MCF 10A (cell line): ENCODE measurements around the gene ZNF615. TPM values are rescaled to one million over a fixed set of nuclear protein-coding genes. Genes with fewer than 3 reads are reported as not detected.
"Not testable (repeated sequence)": the region's sequence is repeated elsewhere in the genome, so short reads cannot be mapped to it uniquely, and the experiment has no call there.

ENCODE experiments used
- BruUV-seq: library from RNA; stranded (reverse); fragments of 400-500 nt; replicated peaks from 2 replicates; lab custom pipeline; 2021; lab: Mats Ljungman, UMichigan
- CTCF ChIA-PET: fragments of 300-600 bp; sonication (Branson Sonifier 250); formaldehyde crosslinking; extraction: SDS; loops from one replicate; lab custom pipeline; 2021; ENCODE audit warnings: antibody characterized with exemption, inconsistent platforms; lab: Yijun Ruan, JAX
- POLR2A ChIA-PET: fragments of 300-600, 350-650 bp; sonication (Branson Sonifier 250); formaldehyde crosslinking; extraction: SDS; loops from one replicate; lab custom pipeline; 2020; ENCODE audit warnings: antibody characterized with exemption, inconsistent platforms; lab: Yijun Ruan, JAX
- DNase-seq: peaks from one replicate; pipeline ENCODE4 v3.0.0-alpha.2; 2018; ENCODE audit not compliant: unreplicated experiment
- H3K27ac Mint-ChIP-seq: one replicate; pipeline ENCODE4 v1.8.0; 2022; ENCODE audit warnings: mild to moderate bottlenecking, low read depth, mixed read lengths; ENCODE audit not compliant: unreplicated experiment
- H3K27me3 Mint-ChIP-seq: one replicate; pipeline ENCODE4 v1.8.0; 2022; ENCODE audit warnings: mixed read lengths; ENCODE audit not compliant: insufficient read depth, unreplicated experiment
- H3K36me3 Mint-ChIP-seq: one replicate; pipeline ENCODE4 v1.8.0; 2022; ENCODE audit warnings: mild to moderate bottlenecking, moderate library complexity, mixed read lengths; ENCODE audit not compliant: insufficient read depth, unreplicated experiment
- H3K4me1 Mint-ChIP-seq: one replicate; pipeline ENCODE4 v1.8.0; 2022; ENCODE audit warnings: mixed read lengths; ENCODE audit not compliant: insufficient read depth, unreplicated experiment
- H3K4me3 Mint-ChIP-seq: one replicate; pipeline ENCODE4 v1.8.0; 2022; ENCODE audit warnings: mild to moderate bottlenecking, moderate library complexity, mixed read lengths; ENCODE audit not compliant: unreplicated experiment
- H3K9me3 Mint-ChIP-seq: one replicate; pipeline ENCODE4 v1.8.0; 2022; ENCODE audit warnings: mixed read lengths; ENCODE audit not compliant: unreplicated experiment
- intact Hi-C: fragments of 100-400 bp; cut with micrococcal nuclease; formaldehyde crosslinking; loops from 2 replicates; pipeline ENCODE4 v1.14.1; 2022
- total RNA-seq: library from RNA; stranded (reverse); gene quantifications from 2 replicates; pipeline ENCODE4 v1.2.3, GENCODE V29; 2022
- TF ChIP-seq, protein P1 (sequence below): fragments of 200-600 bp; IDR thresholded peaks from one replicate; pipeline ENCODE4 v1.8.0; 2022; ENCODE audit warnings: antibody characterized with exemption, mild to moderate bottlenecking; ENCODE audit not compliant: unreplicated experiment

ZNF615 gene
- total RNA-seq, 1 experiment from 2014 or later, result 7.3 TPM

DNA sequence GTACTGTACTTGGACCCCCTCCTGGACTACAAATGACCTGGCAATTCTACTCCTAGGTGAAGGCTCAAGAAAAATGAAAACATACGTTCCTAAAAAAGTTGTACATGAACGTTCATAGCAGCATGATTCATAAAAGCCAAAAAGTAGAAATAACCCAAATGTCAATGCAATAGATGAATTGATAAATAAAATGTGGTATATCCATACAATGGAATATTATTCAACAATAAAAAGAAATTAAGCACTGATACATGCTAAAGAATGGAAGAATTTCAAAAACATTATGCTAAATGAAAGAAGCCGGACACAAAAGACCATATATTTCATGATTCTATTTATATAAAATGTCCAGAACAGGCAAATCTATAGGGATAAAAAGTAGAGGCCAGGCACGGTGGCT, 31.2 kb upstream of the ZNF615 start:
- TF ChIP-seq, protein P1, sequence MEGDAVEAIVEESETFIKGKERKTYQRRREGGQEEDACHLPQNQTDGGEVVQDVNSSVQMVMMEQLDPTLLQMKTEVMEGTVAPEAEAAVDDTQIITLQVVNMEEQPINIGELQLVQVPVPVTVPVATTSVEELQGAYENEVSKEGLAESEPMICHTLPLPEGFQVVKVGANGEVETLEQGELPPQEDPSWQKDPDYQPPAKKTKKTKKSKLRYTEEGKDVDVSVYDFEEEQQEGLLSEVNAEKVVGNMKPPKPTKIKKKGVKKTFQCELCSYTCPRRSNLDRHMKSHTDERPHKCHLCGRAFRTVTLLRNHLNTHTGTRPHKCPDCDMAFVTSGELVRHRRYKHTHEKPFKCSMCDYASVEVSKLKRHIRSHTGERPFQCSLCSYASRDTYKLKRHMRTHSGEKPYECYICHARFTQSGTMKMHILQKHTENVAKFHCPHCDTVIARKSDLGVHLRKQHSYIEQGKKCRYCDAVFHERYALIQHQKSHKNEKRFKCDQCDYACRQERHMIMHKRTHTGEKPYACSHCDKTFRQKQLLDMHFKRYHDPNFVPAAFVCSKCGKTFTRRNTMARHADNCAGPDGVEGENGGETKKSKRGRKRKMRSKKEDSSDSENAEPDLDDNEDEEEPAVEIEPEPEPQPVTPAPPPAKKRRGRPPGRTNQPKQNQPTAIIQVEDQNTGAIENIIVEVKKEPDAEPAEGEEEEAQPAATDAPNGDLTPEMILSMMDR, result no peak
- ChIA-PET CTCF (interaction anchor here (0.6 kb wide), 1 partner anchor 123 kb away, joined by 3 read pairs; no protein-coding TSS in a partner anchor), POLR2A (no interaction called here)
- H3K9me3 Mint-ChIP-seq, result peaks cover 32% of the 10 kb centered on the region
- H3K27me3 Mint-ChIP-seq, result no peaks in the 10 kb centered on the region
- no TSS peak for BruUV-seq
- H3K27ac Mint-ChIP-seq, result no peak overlapping the region
- H3K4me1 Mint-ChIP-seq, result no peaks in the 10 kb centered on the region
- intact Hi-C loops, result no loop called here
- H3K4me3 Mint-ChIP-seq, result no peak overlapping the region
- peaks cover 88% of the 10 kb centered on the region for H3K36me3 Mint-ChIP-seq
- no peak for DNase-seq

DNA sequence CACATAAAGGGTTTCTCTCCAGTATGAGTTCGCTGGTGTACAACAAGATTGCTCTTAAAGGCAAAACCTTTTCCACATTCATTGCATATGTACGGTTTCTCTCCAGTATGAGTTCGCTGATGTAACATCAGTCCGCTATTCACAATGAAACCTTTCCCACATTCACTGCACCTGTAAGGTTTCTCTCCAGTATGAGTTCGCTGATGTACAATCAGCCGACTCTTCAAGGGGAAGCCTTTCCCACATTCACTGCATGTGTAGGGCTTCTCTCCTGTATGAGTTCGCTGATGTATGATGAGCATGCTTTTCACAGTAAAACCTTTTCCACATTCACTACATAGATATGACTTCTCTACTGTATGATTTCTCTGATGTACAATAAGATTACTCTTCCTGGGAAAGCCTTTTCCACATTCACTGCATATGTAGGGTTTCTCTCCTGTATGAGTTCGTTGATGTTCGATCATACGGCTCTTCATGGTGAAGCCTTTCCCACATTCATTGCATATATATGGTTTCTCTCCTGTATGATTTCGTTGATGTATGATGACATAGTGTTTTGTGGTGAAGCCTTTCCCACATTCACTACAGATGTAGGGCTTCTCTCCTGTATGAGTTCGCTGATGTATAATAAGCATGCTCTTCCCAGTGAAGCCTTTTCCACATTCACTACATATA, 26.2 kb upstream of the ZNF615 start:
- POLR2A ChIA-PET, result no interaction called here
- TF ChIP-seq, protein P1, result no peak
- Mint-ChIP-seq H3K4me1 (no peaks in the 10 kb centered on the region), H3K27me3 (no peaks in the 10 kb centered on the region), H3K9me3 (peaks cover 27% of the 10 kb centered on the region), H3K36me3 (peaks cover 68% of the 10 kb centered on the region), H3K4me3 (no peak overlapping the region), H3K27ac (no peak overlapping the region)
- CTCF ChIA-PET, result interaction anchor here (0.7 kb wide), 1 partner anchor 1759 kb away, joined by 3 read pairs; no protein-coding TSS in a partner anchor
- BruUV-seq, result no TSS peak
- intact Hi-C loops, result no loop called here
- DNase-seq, result peak; percentile 5

DNA sequence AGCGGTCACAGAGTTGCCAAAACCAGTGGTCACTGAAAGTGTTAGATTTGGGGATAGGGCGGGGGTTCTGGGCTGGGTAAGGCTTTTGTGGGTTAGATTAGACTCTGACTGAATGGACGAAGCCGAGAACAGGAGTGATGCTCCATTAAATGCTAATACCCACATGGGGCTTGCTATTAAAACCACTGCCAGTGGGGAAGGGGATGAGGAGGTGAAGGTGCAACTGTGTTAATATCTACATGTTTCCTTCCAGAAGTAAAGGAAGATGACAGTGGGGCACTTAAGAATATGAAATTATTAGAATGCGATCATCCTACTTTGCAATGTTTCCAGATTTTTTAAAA, 20.7 kb upstream of the ZNF615 start:
- Mint-ChIP-seq H3K27me3 (no peaks in the 10 kb centered on the region), H3K27ac (peak overlapping the region; percentile 84), H3K9me3 (peaks cover 8% of the 10 kb centered on the region), H3K4me3 (peak overlapping the region; percentile 76), H3K36me3 (peaks cover 46% of the 10 kb centered on the region), H3K4me1 (peaks cover 13% of the 10 kb centered on the region)
- intact Hi-C loops, result no loop called here
- TF ChIP-seq, protein P1, result no peak
- TSS peak; percentile 70 for BruUV-seq
- ChIA-PET CTCF (no interaction called here), POLR2A (interaction anchor here (0.7 to 2.8 kb wide), 11 partner anchors 16 to 161 kb away, joined by 3 to 31 read pairs (median 6); partner anchors contain the start of genes PPP2R1A, ZNF432, ZNF615 and ZNF616)
- no peak for DNase-seq

DNA sequence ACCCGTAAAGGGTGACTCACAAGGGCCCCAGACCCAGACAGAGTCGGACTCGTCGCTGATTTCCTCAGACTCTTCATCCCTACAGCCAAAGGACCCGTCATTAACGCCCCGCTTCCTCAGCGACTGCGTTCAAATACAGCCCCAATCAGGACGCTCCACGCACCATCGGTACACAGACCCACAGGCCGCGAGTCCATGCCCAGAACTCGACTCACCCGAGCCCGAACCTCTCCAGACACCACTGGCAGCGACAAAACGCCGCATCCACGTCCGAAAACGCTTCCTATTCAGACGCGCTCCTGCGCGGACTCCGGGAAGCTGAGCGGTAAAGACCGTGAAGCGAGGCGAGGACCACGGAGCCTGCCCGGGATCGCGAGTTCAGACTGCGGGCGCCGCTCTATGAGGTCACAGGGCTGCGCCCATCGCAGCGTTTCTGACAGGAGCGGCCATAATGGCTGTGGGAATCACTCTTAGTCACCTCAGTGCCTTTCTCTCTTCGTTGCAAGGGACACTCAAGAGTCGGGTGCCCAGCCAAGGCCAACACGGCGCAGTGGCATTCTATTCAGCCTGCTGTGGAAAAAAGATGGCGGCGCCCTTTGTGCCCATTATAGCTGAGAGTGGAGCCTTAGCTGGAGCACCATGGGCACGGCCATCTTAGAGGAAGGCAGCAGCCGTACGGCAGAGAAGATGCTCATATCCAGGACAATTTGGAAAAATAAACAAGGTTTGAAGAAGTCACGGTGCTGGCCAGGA, 20.2 kb upstream of the ZNF615 start, which contains the start of gene ZNF614:
TSS of gene ZNF614 (minus strand) at position 353 of the 753 bp plus-strand sequence. CDS start 2,634 bp downstream, outside the sequence.
- BruUV-seq, result no TSS peak
- Mint-ChIP-seq H3K9me3 (peaks cover 8% of the 10 kb centered on the region), H3K27ac (peak within 1 kb of the TSS; percentile 84), H3K4me3 (peak within 1 kb of the TSS; percentile 76), H3K36me3 (peaks cover 51% of the 10 kb centered on the region), H3K27me3 (no peaks in the 10 kb centered on the region), H3K4me1 (peaks cover 13% of the 10 kb centered on the region)
- POLR2A ChIA-PET, result interaction anchor here (0.7 to 2.8 kb wide), 12 partner anchors 17 to 894 kb away, joined by 3 to 31 read pairs (median 5); partner anchors contain the start of genes PPP2R1A, ZNF432, ZNF615 and ZNF616
- CTCF ChIA-PET, result no interaction called here
- TF ChIP-seq, protein P1, result no peak
- DNase-seq, result peak; percentile 88
- intact Hi-C loops, result no loop called here

DNA sequence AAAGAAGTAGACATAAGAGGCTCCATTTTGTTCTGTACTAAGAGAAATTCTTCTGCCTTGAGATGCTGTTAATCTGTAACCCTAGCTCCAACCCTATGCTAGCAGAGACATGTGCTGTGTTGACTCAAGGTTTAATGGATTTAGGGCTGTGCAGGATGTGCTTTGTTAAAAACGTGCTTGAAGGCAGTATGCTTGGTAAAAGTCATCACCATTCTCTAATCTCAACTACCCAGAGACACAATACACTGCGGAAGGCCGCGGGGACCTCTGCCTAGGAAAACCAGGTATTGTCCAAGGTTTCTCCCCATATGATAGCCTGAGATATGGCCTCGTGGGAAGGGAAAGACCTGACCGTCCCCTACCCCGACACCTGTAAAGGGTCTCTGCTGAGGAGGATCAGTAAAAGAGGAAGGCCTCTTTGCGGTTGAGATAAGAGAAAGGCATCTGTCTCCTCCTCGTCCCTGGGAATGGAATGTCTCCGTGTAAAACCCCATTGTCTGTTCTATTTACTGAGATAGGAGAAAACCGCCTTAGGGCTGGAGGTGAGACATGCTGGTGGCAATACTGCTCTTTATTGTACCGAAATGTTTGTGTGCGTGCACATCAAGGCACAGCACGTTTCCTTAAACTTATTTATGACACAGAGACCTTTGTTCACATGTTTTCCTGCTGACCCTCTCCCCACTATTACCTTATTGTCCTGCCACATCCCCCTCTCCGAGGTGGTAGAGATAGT, 18.4 kb upstream of the ZNF615 start:
- Mint-ChIP-seq H3K4me3 (peak overlapping the region; percentile 25), H3K36me3 (peaks cover 65% of the 10 kb centered on the region), H3K4me1 (peaks cover 13% of the 10 kb centered on the region)
- CTCF ChIA-PET, H3K27me3 Mint-ChIP-seq, intact Hi-C loops, DNase-seq, H3K27ac Mint-ChIP-seq, BruUV-seq, H3K9me3 Mint-ChIP-seq: not testable (repeated sequence)
- POLR2A ChIA-PET, result interaction anchor here (2.8 kb wide), 1 partner anchor 22 kb away, joined by 17 read pairs; the partner anchor contains the start of gene ZNF432
